Activated naive CD8-positive, alpha-beta T cell treated with anti-CD3 and anti-CD28 coated beads for 36 hours (primary cell): Measurements from ENCODE around the gene C3orf49. TPM values are rescaled to one million over a fixed set of nuclear protein-coding genes. Genes with fewer than 3 reads are reported as not detected.

ENCODE experiments used
- DNase-seq: peaks from one replicate; pipeline ENCODE4 v3.0.0; 2021
- H3K27ac Mint-ChIP-seq: one replicate; pipeline ENCODE4 v1.8.0; 2022; ENCODE audit warnings: mild to moderate bottlenecking, moderate library complexity, mixed read lengths
- H3K27me3 Mint-ChIP-seq: one replicate; pipeline ENCODE4 v1.8.0; 2022; ENCODE audit warnings: mild to moderate bottlenecking, mixed read lengths
- H3K36me3 Mint-ChIP-seq: one replicate; pipeline ENCODE4 v1.8.0; 2021; ENCODE audit warnings: mild to moderate bottlenecking, mixed read lengths
- H3K4me1 Mint-ChIP-seq: one replicate; pipeline ENCODE4 v1.8.0; 2021; ENCODE audit warnings: mixed read lengths
- H3K4me3 Mint-ChIP-seq: one replicate; pipeline ENCODE4 v1.8.0; 2022; ENCODE audit warnings: mild to moderate bottlenecking, moderate library complexity, mixed read lengths
- H3K9me3 Mint-ChIP-seq: one replicate; pipeline ENCODE4 v1.8.0; 2022; ENCODE audit warnings: mixed read lengths
- total RNA-seq, 2 experiments: library from RNA; stranded (reverse); gene quantifications; one replicate each; pipeline ENCODE4 v1.2.3, GENCODE V29; 2021

C3orf49 gene
- total RNA-seq, 2 experiments from 2014 or later = not detected

DNA sequence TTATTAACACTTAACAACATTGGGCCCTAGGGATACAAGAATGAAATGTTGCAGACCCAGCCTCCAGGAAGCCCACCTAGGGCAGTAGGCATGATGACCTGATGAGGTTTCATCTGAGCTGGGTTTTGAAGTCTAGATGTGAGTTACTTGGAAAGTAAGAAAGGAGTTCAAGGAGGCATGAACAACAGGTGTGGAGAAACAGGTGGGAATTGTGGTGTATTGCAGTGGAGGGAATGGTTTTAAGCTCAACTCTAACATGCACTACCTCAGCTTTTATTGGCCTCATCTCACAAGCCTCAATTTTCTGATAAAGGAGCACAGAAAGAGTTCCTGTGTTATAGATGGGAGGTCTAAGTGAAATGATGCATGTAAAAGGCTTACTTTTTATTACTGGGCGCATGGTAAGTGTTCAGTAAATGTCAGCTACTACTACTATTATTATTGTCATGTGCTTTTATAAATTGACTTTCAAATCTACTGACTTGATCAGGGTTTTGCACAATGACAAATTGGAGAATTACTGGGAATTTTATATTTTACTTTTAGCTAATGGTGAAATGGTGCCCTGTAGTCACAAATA lies 73.8 kb downstream of the C3orf49 start:
- Mint-ChIP-seq H3K4me3 (no peak overlapping the region), H3K27me3 (no peaks in the 10 kb centered on the region), H3K36me3 (peaks cover 17% of the 10 kb centered on the region), H3K27ac (no peak overlapping the region), H3K9me3 (no peaks in the 10 kb centered on the region), H3K4me1 (peaks cover 35% of the 10 kb centered on the region)
- DNase-seq = no peak

DNA sequence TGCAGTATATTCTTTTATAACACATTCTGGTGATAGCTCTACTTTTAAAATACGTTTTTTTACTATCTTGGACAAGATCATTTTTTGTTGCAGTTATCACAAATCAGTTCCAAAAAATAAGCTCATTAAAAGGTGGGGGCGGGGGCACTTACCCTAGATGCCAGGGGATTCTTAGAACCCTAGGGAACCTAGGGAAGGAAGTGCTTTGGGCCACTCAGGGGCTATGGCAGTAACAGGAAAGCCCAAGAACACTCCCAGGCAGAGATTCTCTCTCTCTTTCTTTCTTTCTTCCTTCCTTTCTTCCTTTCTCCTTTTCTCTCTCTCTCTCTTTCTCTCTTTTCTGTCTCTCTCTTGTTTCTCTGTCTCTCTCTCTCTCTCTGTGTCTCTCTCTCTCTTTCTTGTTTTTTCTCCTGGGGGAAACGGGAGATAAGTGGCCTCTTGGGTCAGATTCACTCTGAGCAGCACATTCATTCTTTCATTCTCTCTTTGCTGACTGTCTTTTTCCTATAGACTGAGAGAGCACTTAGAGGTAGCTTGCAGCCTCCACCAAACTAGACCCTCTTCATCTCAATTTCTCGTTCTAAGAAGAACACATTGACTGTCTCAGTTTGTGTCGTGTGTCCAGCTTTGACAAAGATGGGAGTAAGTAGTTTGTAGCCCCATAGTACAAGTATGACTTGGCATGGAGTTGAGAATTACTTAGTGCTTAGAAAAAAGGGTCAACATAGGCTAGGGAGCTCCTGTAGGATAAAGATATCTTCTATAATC lies 76.5 kb downstream of the C3orf49 start:
- no peak overlapping the region for H3K4me3 Mint-ChIP-seq
- H3K9me3 Mint-ChIP-seq = no peaks in the 10 kb centered on the region
- peaks cover 35% of the 10 kb centered on the region for H3K36me3 Mint-ChIP-seq
- DNase-seq = no peak
- peaks cover 42% of the 10 kb centered on the region for H3K4me1 Mint-ChIP-seq
- no peaks in the 10 kb centered on the region for H3K27me3 Mint-ChIP-seq
- H3K27ac Mint-ChIP-seq = no peak overlapping the region

DNA sequence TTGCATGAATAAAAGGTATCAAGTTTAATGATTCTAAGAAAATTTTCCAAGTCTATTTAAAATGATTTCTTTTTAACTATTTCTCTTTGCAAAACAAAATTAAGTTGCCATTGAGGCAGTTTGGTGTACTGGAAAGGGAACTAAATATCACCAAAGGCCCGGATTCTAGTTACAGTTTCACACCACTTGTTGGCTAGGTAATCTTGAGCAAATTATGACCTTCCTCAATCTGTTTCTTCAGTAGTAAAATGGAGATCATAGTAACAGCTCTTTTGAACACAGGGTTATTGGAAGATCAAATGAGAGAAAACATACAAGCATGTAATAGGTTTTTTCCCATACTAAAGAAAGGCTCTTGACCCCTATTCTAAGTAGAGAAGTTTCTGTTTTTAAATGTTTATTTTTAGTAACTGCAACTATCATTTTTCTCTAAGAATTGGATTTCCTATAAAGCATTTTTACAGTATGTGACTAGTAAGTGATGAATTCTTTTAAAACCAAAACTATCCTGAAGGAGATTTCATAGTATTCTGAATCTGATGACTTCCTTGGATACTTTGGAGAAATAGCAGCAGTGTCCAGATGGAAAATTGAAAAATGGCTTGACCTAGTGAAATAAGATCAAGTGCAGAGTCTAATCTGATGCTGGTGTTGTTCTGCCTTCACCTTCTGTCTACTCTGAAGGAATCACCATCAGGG lies 77.4 kb downstream of the C3orf49 start:
- Mint-ChIP-seq H3K36me3 (peaks cover 37% of the 10 kb centered on the region), H3K27ac (peak overlapping the region; percentile 20), H3K4me3 (no peak overlapping the region), H3K4me1 (peaks cover 43% of the 10 kb centered on the region), H3K27me3 (no peaks in the 10 kb centered on the region), H3K9me3 (peaks cover 2% of the 10 kb centered on the region)
- DNase-seq = no peak

Other genes with a start within 250 kb of the C3orf49 start
- not detected for gene SNTN, start 166.6 kb upstream of the C3orf49 start, total RNA-seq
- 10 to 100 TPM; 85.4 to 92.7 TPM for gene THOC7, start 44.5 kb downstream of the C3orf49 start, total RNA-seq
- gene ATXN7, start 44.6 kb downstream of the C3orf49 start, total RNA-seq = 10 to 100 TPM; 26.5 to 28.6 TPM
- gene SCAANT1, start 93.1 kb downstream of the C3orf49 start, total RNA-seq = not detected
- gene PSMD6, start 204.2 kb downstream of the C3orf49 start, total RNA-seq = 100 to 1,000 TPM; 130 to 132 TPM